HG03521 (cell line): Measurements from ENCODE around the gene ALMS1.
"Not testable (repeated sequence)": the region's sequence is repeated elsewhere in the genome, so short reads cannot be mapped to it uniquely, and the experiment has no call there.

Source experiments
- ATAC-seq: cut with Tn5 transposase; IDR thresholded peaks from one replicate; pipeline ENCODE4 v1.9.1; 2021; ENCODE audit warnings: mild to moderate bottlenecking, moderate library complexity; ENCODE audit not compliant: unreplicated experiment

Gene ALMS1, protein sequence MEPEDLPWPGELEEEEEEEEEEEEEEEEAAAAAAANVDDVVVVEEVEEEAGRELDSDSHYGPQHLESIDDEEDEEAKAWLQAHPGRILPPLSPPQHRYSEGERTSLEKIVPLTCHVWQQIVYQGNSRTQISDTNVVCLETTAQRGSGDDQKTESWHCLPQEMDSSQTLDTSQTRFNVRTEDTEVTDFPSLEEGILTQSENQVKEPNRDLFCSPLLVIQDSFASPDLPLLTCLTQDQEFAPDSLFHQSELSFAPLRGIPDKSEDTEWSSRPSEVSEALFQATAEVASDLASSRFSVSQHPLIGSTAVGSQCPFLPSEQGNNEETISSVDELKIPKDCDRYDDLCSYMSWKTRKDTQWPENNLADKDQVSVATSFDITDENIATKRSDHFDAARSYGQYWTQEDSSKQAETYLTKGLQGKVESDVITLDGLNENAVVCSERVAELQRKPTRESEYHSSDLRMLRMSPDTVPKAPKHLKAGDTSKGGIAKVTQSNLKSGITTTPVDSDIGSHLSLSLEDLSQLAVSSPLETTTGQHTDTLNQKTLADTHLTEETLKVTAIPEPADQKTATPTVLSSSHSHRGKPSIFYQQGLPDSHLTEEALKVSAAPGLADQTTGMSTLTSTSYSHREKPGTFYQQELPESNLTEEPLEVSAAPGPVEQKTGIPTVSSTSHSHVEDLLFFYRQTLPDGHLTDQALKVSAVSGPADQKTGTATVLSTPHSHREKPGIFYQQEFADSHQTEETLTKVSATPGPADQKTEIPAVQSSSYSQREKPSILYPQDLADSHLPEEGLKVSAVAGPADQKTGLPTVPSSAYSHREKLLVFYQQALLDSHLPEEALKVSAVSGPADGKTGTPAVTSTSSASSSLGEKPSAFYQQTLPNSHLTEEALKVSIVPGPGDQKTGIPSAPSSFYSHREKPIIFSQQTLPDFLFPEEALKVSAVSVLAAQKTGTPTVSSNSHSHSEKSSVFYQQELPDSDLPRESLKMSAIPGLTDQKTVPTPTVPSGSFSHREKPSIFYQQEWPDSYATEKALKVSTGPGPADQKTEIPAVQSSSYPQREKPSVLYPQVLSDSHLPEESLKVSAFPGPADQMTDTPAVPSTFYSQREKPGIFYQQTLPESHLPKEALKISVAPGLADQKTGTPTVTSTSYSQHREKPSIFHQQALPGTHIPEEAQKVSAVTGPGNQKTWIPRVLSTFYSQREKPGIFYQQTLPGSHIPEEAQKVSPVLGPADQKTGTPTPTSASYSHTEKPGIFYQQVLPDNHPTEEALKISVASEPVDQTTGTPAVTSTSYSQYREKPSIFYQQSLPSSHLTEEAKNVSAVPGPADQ (N-terminal part only)

DNA sequence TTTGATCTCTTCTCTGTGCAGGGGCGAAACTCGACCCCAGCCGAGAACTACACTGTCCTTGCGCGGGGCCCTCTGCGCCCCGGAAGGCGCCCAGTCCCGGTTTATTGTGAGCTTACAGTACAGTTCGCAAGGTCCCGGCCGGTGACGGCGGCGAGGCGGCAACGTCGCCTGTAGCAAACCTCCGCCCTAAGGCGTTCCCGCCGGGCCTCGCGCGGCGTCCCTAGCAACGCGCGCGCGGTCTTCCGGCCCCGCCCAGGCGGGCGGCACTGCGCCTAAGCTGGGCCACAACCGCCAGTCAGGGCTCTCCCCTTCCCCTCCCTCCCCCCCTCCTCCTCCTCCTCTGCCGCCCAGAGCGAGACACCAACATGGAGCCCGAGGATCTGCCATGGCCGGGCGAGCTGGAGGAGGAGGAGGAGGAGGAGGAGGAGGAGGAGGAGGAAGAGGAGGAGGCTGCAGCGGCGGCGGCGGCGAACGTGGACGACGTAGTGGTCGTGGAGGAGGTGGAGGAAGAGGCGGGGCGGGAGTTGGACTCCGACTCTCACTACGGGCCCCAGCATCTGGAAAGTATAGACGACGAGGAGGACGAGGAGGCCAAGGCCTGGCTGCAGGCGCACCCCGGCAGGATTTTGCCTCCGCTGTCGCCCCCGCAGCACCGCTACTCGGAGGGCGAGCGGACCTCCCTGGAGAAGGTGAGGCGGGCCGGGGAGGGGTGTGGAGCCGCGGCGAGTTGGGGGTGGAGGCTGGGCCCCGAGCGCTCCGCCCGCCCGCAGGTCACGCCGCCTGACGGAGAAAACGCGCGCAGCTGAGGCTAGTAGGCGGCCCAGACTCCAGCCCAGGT is at the start of gene ALMS1:
Gene ALMS1, plus strand, starts transcription at position 333 of the 838 bp plus-strand sequence. Its CDS starts 33 bp downstream, at position 366.
- peak; percentile 90 for ATAC-seq

DNA sequence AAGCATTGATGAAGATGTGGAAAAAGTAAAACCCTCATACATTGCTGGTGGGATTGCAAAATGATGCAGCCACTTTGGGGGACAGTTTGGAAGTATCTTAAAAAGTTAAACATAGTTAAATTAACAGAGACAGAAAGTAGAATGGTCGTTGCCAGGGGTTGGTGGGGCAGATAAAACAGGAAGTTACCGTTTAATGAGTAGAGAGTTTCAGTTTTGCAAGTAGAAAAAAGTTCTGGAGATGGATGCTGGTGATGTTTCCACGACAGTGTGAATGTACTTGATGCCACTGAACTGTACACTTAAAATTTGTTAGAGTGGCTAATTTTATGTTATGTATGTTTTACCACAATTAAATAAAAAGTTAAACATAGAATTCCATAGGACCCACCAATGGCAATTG is 47.8 kb upstream of the ALMS1 start:
- no peak for ATAC-seq

DNA sequence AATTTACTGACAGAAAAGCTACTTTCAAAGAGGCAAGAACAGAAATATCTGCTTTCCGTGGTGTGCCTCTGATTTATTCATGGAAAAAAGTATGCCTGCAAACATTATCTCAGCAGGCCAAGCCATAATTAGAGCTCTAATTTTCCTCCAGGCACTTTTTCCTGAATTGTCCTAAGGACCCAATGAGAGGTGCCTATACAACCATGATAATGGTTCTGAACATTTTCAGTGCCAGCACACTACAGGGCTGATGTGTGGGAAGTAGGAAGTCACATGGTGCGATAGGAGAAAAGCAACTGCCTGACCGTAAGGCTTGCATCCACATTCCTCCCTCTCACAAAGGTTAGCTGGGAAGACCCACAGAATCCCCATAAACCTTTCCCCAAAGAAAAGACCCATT is 46.4 kb upstream of the ALMS1 start:
- ATAC-seq, result no peak

DNA sequence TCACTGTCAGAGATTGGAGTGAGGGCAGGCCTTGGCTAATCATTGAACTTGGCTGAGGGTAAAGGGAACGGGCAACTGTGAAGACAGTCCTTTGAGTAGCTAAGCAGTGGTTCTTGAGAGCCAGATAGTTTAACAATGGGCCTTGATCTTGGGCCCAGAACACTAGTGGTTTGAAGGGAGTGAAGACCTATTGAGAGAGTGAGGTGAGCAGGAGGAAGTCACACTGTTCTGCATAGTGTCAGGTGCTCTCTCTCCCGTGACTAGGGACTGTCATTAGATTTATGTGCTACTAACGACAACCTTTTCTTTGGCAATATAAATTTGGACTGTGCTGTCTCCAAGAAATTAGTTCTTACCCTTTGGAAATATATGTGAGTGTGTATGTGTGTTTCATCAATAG is 44.6 kb upstream of the ALMS1 start:
- ATAC-seq, result no peak

DNA sequence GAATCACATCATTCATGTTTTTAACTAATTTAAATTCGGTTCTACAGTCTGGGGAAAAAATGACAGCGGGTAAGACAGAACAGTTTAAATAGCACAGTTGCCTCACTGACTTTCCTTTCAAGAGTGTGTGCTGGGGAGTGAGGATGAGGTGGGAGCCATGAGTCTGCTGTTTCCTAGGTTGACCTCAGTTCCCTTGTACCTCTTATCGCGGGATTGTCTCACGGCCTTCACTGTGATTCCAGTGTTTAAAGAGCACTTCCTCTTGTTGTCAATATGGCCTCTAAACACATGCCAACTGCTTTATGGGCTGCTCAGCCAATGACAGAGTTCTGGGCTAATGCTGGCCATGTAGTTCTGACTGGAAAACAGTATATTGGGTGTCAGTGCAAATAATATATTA is 41.6 kb upstream of the ALMS1 start:
- no peak for ATAC-seq

DNA sequence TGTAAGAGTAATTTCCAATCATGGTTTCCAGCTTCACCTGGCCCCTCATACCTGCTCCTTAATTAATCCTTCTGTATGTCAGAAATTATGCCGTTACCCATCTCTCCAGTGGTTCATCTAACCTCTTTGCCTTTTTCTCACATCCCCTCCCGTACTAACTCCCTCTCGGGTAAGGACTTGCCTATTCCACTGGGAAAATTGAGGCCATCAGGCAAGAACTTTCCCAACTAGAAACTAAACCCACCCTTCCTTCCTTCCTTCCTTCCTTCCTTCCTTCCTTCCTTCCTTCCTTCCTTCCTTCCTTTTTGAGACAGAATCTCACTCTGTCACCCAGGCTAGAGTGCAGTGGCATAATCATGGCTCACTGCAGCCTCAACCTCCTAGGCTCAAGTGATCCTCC is 40.9 kb upstream of the ALMS1 start:
- ATAC-seq, result not testable (repeated sequence)

DNA sequence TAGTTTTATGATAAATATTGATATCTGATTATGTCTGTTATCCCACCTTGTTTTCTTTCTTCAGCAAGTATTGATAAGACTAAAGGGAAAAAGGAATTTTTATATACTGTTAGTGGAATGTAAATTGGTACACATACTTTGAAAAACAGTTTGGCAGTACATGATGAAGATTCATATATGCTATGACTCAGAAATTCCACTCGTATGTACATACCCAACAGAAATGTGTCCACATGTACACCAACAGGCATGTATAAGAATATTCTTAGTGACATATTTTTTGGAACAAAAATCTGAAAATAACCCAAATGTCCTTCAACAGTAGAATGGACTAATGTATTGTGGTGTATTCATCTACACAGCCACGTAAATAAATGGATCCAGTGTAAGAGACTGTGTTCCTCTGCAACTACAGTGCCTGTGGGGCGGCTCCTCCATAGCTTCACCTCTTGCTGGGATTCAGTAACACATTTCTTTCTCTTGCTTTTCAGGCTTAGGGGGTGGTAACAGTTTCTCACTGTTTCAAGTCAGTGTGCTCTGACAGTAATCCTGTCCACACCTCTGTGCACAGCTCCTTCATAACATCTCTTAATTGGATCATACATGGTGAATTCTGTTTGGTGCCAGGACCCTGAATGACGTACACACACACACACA is 35.5 kb upstream of the ALMS1 start:
- no peak for ATAC-seq

DNA sequence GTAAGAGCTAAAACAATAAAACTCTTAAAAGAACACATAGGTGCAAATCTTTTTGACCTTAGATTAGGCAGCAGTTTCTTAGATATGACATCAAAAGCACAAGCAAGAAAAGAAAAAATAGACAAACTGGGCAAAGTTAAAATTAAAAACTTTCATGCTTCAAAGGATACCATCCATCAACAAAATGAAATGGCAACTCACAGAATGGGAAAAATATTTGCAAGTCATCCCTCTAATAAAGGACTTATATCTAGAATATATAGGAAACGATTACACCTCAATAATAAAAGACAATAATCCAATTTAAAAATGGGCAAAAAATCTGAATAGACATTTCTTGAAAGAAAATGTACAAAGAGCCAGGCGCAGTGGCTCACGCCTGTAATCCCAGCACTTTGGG is 29.5 kb upstream of the ALMS1 start:
- no peak for ATAC-seq

DNA sequence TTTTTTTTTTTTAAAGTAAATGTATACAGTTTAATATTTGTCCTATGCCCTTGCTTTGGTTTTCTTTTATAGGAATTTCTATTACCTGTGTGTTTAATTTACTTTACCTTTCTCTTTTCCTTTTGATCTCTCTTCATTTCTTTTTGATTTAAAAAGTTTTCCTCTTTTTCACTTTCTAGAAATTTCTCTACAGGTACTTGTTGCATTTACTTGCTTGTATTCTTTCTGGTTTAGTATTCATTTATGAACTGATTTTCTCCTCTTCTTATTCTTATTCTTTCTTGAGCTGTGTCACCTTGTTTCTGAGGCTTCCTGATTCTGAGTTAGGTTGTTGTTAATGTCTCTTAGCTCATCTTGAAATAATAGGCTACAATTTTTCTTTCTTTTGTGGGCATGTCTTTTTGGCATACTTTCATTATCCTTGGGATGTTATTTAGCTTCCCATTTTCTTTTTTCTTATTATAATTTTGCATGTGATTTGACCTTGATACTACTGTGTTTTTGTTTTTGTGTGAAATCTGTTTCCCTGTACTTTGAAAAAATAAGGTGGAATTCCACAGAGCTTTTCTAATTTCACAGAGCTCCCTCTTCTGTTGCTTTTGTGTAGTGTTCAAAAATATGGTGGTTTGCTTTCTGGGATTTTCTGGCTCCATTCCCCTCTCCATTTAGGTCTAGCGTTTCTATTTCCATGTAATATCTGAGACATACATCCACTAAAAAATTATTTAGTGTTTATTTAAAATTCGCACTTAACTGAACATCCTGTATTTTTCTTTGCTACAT is 25.5 kb upstream of the ALMS1 start:
- ATAC-seq, result no peak

DNA sequence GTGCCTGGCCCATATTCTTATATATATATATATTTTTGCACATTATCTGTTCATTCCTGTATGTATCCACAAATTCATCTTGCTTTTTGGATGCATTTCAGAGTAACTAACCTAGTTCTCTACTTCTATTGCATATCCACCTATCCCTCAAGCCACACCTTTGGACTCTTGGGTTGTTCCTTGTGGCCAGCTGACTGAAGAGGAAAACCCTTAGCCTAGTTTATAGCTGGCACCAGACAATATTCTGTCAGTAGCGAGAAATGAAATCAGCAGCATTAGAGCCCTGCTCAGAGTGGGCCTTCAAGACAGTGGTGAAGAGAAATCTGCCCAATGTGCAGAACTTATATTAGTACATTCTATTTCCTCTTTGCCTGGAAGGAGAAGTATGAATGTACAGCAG is 19.6 kb upstream of the ALMS1 start:
- ATAC-seq, result no peak

DNA sequence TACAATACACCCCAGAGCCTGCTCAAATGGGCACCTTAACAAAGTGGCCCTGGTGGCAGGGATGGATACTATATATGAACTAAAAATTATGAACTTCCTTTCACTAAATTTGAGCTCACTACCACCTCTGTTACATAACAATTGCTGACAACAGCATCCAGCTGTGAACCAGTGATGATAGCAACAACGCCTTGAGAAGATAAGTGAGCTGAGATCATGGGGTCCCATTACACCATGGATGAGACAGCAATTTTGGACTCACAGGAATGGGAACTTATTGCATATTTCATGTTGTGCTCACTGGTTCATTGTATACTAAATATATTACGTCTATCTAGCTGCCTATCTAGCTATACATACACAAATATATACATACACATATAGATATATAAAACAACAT is 16.9 kb upstream of the ALMS1 start:
- no peak for ATAC-seq

DNA sequence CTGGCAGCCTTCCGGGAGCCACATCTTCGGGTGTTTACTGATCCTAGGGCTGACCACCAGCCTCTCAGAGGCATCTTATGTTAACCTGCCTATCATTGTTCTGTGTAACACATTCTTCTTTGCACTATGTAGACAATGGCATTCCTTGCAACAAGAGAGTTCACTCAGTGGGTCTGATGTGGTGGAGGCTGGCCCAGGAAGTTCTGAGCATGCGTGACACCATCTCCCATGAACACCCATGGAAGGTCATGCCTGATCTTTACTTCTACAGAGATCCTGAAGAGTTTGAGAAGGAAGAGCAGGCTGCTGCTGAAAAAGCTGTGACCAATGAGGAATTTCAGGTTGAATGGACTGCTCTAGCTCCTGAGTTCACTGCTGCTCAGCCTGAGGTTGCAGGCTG is 15.3 kb upstream of the ALMS1 start:
- no peak for ATAC-seq

DNA sequence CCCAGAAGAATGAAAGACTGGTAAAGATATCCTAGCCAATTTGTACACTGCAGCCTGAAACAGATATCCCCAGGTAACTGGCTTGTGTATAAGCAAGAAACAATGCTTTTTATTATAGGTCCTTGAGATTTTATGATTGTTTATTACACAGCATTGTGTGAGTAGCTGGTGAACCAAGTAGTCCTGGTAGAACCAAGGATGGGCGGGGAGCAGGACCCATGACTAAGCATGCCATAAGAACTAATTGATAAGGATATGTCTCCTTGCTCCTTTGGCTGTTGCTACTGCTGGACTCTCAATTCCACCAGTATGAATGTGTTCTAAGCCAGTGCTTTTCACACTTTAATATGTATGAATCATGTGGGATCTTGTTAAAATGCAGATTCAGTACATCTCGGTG is 12.3 kb upstream of the ALMS1 start:
- no peak for ATAC-seq

DNA sequence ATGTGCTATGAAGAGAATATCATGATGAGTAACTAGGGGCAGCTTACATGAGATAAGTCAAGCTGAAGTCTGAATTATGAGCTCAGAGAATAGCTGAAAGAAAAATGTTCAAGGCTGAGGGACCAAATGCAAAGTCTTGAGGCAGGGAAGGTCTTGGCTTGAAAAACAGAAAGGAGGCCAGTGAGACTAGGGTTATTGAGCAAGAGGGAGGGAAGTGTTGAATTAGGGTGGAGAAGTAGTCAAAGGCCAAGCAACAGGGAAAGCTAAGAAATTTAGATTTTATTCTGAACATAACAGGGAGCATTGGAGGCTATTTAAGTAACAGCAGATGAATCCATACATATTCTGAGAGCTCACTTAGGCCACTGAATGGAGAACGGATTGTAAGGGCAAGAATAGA is 11.4 kb upstream of the ALMS1 start:
- ATAC-seq, result no peak

DNA sequence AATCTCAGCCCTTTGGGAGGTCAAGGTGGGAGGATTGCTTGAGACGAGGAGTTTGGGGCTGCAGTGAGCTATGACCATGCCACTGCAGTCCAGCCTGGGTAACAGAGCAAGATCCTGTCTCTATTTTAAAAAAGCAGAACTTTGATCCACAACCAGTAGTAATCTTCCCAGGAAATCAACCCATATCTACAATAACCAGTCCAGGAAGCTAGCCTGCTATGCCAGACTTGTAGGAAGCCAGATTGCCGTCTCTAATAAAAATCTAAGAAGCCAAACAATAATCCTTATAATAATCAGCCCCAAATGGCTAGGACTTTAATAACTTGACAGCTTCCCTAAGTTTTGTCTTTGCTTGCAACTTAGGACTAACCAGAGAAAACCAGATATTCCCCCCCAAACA is 9.0 kb upstream of the ALMS1 start:
- ATAC-seq, result no peak

DNA sequence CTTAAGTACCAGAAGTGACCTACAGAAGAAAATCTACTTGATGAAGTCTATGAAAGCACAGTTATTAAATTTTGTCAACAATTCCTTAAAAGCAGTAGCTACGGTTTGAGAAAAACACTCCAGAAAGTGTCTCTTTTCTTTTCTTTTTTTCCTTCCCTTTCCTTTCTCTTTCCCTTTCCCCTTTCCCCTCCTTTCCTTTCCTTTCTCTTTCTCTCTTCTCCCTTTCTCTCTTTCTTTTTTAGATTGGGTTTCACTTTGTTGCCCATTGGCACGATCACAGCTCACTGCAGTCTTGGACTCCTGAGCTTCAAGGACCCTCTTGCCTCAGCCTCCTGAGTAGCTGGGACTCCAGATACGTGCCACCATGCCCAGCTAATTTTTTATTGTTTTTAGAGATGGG is 2.6 kb upstream of the ALMS1 start:
- ATAC-seq, result no peak

DNA sequence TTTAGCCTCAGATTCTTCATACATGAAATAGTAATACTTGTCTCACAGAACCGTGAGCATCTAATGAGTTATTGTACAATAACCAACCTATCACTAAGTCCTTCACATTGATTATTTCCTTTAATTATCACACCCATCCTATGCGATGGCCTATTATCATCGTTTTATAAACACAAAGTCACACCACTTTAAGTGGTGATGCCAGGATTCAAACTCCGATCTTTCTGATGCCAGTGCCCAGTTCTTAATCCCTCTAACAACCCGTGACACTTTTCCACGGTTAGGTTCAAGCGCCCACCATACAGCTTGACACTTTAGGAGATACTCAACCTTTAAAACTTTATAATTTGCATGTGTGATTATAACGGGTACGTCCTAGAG is 523 bp upstream of the ALMS1 start:
- ATAC-seq, result no peak

DNA sequence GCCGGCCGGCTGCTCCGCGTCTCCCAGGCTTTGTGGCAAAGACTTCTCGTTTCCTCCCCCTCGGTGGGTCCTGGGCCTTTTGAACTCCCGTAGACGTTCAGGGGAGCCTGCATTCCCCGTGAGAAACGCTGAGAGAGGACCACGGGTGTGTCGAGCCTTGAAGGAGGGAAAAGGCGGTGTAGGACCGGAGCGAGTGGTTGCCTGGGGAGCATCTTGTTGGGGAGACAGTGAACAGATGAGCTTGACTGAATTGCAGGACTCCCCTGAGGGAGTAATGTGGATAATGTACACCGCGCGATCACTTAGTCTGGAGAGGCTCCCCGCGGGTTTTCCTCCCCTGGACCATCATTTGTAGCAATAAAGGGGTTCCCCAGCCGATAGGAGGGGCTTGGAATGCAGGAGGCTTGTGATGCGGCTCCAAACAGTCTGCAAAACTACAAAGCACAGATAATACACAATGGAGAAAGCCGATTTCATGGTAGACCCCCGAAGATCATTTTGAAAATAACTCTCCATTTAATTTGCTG is 769 bp downstream of the ALMS1 start:
- ATAC-seq, result no peak
